Measurements from ENCODE around the gene HNRNPK.
A peak's percentile ranks its signal among the peaks of the same experiment; 100 is the strongest.

Gene HNRNPK

DNA sequence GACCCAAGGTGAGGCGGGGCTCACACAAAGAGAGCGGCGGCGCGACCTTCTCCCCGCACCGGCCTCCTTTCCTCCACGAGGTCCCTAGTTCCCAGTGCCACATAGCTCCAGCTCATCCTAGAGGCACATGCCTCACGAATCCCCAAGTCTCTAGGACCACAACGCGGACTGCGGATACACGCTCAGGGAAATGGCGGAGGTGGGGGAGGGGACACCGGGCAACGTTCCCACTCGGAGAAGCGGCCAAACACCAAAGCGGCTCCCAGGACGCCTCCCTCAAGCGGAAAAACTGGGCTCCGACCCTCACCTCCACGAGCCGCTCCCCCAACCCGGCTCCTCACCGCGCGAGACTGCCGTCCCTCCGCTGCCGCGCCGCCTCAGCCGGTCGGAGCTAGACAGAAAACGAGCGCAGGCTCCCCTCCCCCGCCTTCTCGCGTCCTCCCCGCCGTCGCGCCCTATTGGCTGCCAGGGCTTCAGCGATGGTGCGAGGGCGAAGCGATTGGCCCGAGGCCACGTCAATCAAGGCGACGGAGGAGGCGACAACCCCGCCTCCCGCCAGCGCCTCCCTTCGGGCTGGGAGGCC is at the start of gene HNRNPK:
Gene HNRNPK (minus strand): TSS at position 404 of the 583 bp plus-strand sequence. CDS start 1,963 bp downstream, outside the sequence.
- DNase-seq (ENCODE audit: low read depth in 3 of 3), result peak; percentile 98 to 100 (median 99)

DNA sequence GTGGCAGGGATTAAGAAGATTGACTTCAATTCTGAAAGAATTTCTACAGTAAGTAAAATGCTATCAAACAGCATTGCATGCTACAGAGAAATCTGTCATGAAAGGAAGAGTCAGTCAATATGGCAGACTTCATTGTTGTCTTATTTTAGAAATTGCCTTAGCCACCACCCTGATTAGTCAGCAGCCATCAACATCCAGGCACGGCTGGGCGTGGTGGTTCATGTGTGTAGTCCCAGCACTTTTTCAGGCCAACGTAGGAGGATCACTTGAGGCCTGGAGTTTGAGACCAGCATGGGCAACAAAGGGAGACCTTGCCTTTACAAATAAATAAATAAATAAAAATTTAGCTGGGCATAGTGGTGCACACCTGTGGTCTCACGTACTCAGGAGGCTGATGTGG is 47.2 kb upstream of the HNRNPK start:
- DNase-seq (ENCODE audit: low read depth in 3 of 3), result no peak

DNA sequence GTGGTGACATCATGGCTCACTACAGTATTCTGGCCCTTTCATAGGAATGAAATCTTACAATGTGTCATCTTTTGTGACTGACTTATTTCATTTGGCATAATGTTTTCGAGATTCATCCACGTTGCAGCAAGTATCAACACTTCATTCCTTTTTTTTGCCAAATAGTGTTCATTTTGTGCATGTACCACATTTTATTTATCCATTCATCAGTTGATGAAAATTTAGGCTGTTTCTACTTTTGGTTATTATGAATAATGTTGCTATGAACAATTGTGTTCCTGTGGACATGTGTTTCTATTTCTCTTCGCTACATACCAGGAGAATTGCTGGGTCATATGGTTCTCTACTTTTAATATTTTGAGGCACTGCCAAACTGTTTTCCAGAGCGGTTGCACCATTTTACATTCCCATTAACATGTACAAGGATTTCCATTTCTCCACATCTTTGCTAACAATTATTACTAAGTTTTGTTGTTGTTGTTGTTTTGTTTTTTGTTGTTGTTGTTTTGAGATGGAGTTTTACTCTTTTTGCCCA is 44.1 kb upstream of the HNRNPK start:
- DNase-seq (ENCODE audit: low read depth in 3 of 3), result no peak

DNA sequence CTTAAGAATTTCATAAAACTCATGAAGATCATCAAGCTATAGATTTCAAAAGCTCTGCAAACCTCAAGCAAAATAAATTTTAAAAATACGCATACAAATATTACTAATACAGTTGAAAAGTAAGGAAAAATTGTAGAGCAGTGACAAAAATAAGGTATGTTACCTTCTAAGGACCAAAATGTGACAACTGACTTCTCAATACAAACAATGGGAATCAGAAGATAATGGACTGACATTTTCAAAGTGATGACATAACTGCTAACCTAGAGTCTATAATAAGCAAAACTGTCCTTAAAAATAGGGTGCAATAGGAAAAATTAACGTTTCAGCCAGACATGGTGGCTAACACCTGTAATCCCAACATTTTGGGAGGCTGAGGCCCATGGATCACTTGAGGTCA is 27.6 kb upstream of the HNRNPK start:
- no peak for DNase-seq (ENCODE audit: low read depth in 3 of 3)

DNA sequence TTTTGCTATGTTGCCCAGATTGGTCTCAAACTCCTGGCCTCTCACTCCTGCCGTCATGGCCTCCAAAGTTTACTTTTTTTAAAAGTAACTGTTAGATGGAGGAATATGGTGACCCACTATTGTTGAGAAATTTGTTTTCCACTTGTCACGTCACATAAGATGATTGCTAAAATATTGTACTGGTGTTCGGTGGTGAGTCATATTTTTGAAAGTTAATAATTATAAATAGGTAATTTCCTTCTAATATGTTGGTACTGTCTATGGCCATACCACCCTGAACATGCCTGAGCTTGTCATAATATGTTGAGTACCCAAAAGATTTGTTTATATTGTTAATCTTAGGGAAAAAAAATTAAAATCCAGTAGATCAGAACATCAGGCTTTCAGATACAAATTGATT is 23.2 kb upstream of the HNRNPK start:
- DNase-seq (ENCODE audit: low read depth in 3 of 3), result no peak

DNA sequence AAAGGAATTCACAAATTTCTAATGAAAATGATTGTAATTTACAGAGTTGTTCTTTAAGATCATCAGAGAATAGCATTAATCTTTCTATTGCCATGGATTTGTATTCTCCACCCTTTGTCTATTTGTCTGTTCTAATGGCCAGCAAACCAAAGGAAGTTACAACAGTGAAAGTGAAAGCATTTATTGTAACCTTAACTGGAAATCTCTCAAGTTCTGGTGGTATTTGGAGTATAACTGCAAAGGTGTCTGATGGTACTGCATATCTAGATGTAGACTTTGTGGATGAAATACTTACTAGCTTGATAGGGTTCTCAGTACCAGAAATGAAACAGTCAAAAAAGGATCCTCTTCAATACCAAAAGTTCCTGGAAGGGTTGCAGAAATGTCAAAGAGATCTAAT is 22.3 kb upstream of the HNRNPK start:
- DNase-seq (ENCODE audit: low read depth in 3 of 3), result no peak

DNA sequence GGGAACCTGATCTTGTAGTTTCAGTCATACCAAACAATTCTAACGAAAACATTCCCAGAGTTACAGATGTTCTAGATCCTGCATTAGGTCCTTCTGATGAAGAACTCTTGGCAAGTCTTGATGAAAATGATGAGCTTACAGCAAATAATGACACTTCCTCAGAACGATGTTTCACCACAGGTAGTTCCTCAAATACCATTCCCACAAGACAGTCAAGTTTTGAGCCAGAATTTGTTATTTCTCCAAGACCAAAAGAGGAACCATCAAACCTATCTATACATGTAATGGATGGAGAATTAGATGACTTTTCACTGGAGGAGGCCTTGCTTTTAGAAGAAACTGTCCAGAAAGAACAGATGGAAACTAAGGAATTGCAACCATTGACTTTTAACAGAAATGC is 21.6 kb upstream of the HNRNPK start:
- DNase-seq (ENCODE audit: low read depth in 3 of 3), result no peak

DNA sequence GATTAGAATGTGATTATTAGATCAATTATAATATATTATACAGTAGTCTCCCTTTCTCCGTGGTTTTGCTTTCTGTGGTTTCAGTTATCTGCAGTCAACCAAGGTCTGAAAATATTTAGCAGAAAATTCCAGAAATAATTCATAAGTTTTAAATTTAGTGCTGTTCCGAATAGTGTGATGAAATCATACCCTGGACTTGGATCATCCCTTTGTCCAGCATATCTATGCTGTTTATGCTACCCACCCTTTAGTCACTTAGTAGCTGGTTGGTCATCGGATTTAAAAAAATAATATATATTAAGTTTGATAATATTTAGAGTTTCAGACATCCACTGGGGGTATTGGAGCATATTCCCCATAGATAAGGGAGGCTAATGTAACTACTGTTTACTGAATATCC is 20.2 kb upstream of the HNRNPK start:
- DNase-seq (ENCODE audit: low read depth in 3 of 3), result no peak

DNA sequence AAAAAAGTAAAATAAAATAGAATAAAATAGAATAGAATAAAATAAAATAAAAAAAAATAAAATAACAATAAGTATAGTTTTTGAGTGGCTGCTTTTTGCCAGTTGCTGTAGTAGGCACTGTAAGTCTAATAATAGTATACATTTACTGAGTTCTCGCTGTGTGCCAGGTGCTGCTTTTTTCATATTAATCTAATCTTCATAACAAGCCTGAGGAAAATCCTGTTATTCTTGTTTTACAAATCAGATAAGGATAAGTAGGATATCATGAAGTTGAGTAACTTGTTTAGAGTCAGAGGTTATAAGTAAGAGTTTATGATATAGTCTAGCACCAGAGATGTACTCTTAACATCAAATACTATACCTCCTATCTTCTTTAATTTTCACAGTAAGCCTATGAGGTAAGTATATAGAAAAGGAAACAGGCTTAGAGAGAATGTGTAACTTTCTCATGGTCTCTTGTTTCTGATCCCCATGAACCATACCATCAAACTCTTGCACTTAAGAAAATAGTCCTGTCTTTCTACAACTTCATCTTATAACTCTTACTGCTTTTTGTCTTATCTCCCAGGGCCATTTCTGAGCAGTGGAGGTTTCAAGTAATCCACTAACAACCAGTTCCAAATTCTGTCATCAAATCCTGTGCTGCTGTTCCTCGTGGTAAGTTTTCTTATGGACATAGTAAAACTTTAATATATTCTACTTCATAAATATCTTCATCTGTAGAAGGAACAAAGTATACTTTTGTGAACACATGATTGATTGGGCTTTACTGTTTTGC is 19.3 kb upstream of the HNRNPK start:
- DNase-seq (ENCODE audit: low read depth in 3 of 3), result no peak

DNA sequence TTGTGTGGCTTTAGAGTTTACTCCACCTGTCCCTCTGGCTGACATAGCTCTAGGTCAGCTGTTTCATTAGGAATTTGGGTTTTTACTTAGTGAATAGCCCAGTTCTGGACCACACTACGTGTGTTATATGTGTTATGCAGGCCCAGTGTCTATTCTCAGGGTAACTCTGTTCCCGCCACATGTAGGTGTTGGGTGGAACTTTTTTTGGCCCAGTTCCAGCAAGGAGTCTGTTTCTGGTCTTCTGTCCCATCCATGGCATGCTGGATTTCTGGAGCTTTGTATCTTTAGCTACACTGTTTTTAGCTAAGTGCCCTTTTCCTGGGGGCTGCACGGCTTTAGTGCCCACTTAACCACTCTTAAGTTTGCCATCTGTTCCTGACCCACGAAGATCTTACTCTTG is 16.1 kb upstream of the HNRNPK start:
- no peak for DNase-seq (ENCODE audit: low read depth in 3 of 3)

DNA sequence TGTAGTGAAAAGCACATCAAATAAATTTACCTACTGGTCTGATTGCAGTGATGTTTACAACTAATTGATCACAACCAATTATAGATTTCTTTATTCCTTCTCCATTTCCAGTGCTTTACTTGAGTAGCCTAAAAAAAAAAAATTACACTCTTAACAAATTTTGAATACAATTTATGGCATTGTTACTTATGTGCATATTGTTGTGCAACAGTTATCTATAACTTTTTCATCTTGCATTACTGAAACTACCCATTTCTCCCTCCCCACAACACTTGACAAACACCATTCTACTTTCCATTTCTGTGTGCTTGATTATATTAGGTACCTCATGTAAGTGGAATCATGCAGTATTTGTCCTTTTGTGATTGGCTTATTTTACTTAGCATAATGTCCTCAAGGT is 12.9 kb upstream of the HNRNPK start:
- DNase-seq (ENCODE audit: low read depth in 3 of 3), result no peak

DNA sequence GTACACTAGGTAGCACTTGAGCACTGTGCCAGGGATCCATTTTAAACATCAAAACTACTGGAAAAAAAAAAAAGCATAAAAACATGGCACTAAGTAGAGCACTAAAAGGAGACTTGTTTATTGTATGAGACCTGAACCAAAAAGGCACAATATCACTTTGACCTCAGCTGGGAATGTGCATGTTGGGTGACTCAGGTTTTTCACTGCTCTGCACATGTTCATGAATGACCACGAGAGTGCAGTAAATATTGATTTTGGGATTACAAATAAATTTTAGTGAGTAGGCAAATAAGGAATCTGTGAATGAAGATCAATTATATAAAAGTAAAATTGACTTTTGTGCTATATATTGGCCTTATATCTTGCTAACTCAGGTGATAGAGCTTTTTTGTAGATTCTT is 12.4 kb upstream of the HNRNPK start:
- DNase-seq (ENCODE audit: low read depth in 3 of 3), result no peak

DNA sequence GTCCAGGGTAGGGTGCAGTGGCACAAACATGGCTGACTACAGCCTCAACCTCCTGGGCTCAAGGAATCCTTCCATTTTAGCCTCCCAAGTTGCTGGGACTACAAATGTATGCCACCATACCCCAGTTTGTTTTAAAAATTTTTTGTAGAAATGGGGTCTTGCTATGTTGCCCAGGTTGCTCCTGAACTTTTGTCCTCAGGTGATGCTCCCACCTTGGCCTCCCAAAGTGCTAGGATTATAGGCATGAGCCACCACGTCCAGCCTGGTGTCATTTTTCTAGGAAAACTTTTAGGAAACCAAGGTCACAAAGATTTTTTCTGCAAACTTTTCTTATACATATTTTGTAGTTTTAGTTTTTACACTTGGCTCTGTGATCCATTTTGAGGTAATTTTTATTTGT is 11.3 kb upstream of the HNRNPK start:
- DNase-seq (ENCODE audit: low read depth in 3 of 3), result no peak

DNA sequence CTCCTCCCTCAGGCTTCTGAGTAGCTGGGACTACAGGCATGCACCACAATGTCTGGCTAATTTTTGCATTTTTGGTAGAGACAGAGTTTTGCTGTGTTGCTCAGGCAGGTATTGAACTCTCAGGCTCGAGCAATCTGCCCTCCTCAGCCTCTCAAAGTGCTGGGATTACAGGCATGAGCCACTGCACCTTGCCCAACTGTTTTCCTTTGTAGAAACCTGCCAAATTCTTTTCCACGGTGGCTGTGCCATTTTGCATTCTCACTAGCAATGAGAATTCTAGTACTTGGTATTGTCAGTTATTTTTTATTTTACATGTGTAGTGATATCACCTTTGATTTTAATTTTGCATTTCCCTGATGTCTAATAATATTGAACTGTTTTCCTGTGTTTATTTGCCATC is 8.4 kb upstream of the HNRNPK start:
- DNase-seq (ENCODE audit: low read depth in 3 of 3), result no peak

DNA sequence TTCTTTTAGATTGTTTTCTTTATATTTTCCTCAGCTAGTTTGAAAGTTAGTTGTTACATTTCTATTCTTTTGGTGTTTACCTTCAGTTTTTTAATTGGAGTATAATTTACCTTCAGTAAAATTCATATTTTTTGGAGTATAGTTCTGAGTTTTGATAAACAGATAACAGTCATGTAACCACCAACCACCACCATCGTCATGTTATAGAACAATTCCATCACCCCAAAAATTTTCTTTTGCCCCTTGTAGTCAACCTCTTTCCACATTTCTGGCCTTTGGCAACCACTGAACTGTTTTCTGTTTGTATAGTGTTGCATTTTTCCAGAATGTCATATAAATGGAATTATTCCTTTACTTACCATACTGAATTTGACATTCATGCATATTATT is 7.4 kb upstream of the HNRNPK start:
- DNase-seq (ENCODE audit: low read depth in 3 of 3), result no peak

DNA sequence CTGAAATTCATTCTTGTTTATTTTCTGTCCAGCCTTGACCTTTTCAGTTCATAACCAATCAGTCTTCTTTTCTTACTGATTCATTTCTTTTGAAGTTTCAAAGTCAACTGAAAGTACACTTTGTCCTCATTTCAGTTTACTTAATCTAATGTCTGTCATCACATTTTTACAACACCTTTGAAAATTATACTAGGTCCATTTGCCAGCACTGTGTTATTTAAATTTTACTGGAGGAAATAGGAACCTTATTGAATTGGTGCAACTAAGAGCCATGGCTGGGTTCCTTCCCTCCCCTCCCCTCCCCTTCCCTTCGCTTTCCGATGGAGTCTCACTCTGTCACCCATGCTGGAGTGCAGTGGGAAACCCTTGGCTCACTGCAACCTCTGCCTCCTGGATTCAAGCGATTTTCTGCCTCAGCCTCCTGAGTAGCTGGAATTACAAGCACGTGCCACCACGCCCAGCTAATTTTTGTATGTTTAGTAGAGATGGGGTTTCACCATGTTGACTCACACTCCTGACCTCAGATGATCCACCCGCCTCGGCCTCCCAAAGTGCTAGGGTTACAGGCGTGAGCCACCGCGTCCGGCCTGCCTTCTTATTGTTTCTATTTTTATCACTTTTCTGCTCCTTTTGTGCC is 6.9 kb upstream of the HNRNPK start:
- no peak for DNase-seq (ENCODE audit: low read depth in 3 of 3)

DNA sequence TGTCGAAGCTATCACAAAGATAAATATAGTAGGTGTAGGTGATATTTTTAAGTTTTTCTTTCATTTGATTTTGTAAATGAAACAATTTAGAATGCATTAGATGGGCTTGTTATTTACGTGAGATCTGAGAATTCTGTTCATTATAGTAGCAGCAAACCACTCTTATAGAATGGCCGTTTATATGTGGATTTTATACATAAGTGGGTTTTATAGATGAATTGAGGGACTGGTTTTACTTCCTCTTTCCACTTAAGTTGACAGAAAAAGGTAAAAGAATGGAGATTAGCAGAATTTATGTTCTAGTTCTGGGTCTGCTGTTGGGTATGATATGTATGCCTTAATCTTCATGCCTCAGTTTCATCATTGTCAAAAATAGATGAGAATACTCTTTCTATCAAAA is 6.2 kb upstream of the HNRNPK start:
- DNase-seq (ENCODE audit: low read depth in 3 of 3), result no peak

DNA sequence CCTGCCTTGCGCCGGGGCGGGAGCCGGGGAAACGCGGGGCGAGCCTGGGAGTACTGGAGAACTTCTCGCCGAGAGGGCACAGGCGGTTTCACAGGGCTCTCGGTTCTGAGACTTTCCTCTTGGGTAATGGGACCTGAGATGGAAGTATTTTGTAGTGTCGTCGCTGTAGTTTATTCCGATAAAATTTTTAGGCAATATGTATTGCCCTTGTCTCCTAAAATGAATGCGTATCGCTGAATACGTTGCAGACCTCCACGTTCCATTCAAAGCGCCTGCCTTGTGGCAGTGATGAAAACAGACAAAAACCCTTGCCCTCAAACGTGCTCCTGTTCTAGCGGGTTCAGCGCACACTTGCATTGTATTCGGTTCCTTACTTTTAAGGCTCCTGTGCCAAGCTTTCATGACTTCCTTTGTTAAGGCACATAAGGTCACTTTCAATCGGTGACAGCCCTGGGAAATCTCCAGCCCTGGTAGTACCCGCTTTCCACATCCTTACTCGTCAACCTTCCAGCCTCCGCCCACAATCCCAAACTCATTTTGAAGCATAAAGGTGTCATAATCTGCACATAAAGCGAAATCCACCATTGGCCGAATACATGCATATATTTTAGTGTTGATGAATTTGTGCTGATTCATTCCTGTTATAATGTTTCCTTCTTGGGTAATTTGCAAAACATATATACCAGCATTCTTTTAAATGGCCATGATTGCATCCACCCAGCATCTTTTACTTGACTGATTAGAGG is 1.3 kb upstream of the HNRNPK start:
- no peak for DNase-seq (ENCODE audit: low read depth in 3 of 3)

DNA sequence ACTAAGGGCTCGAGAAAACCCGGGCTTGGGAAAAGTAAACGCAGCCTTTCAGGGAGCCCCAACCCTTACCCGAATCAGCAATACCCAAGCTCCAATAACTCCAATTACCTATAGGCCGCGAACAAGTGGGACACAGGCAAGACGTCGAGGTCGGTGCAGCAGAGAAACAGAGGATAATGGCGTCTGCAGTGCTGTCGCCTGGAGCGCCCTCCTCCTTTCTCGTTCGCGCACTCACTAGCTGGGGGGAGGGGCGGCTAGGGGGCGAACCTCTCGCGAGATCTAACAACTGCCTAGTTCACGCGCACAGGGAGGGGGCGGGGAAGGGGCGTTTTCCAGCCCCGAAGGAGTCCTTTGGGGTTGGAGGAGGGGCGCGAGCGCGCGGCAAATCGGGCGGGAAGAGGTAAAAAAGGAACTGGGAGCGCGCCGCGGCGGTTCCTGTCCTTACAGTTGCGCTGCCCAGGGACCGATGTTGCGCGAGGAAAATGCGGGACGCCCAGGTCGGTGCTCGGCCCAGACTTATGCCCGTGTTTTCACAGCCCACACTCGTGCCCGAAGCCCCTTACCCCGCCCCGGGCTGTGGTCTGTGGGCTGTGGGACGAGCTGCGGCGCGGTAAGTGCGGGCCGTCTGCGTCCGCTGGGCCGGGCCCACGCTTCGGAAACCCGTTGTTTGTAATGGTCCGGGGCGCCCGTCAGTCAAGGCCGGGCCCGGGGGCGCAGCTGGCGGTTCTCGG is 545 bp upstream of the HNRNPK start, which contains the start of gene RMI1:
Gene RMI1 (plus strand): TSS at position 411 of the 731 bp plus-strand sequence. CDS start 20,182 bp downstream, outside the sequence.
- DNase-seq (ENCODE audit: low read depth in 3 of 3), result peak; percentile 99 to 100 (median 100)

DNA sequence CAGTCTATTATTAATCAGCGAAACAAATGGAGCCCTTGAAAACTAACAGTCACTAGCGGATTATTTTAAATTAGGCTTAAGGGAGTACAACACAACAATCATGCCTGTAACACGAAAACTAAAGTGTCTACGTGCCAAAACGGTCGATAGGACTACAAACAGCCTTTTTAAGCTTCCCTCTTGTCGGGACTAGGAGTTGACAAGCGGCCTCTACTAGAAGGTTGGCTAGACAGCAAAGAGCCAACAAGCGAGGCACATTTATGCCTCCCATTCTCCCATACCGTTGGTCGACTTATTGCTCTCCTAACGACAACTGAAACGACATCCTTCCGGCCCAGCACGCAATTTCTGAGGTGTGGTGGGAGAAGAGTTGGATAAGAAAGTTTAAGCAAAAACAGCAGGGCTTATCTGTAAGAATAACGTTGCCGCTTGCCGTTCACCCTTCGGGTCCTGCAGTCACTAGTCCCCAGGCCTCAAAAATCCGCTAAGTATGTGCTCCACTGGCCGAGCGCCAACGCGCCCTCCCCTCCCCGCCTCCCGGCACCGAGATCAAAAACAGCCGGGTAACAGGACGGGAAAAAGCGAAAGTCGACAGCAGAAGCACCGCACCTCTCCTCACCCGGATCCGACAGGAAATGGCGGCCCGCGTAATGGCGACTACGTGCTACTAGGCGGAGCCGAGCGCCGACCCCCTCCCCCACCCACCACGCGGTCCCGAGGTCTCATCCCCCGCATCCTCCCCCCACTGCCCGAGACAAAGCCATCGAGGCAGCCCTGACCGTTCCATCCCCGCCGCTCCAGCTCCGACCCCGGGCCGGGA is 813 bp downstream of the HNRNPK start:
- peak; percentile 78 to 83 (median 79) for DNase-seq (ENCODE audit: low read depth in 3 of 3)

All from stimulated activated CD4-positive, alpha-beta T cell treated with anti-CD3 and anti-CD28 coated beads, TNF-alpha, amount 100 ng/mL, for 4 hours (primary cell).